GM18498 (cell line): ENCODE results near the gene CAPN5.

ENCODE experiments used
- ATAC-seq: cut with Tn5 transposase; IDR thresholded peaks from one replicate; pipeline ENCODE4 v1.9.1; 2021; ENCODE audit warnings: mild to moderate bottlenecking, moderate library complexity; ENCODE audit not compliant: unreplicated experiment

The CAPN5 gene

GRCh38 chr11:77165066-77165465 lies 98.3 kb downstream of the CAPN5 start:
- no peak for ATAC-seq

GRCh38 chr11:77166021-77166420 lies 99.2 kb downstream of the CAPN5 start:
- no peak for ATAC-seq

GRCh38 chr11:77167111-77167626 lies 100.4 kb downstream of the CAPN5 start:
- no peak for ATAC-seq

DNA sequence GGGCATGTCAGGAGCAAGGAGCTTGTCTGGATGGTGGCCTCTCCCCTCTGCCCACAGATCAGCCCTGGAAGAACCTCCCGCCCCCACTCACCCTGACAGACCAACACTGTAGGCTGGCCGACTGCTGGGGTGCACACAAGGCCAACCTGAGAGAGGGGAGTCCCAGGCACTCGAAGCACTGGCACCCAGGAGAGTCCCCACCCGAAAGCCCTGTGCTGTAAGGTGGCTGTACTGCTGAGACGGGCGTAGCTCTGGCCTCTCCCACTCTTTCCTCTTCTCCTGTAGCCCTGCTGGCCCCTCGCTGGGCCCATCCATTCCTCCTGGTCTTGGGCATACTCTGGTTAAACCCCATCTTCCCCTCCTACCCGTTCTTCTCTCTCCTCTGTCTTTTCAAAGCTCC lies 101.0 kb downstream of the CAPN5 start:
- ATAC-seq: no peak

GRCh38 chr11:77170107-77170506 lies 103.3 kb downstream of the CAPN5 start:
- no peak for ATAC-seq

DNA sequence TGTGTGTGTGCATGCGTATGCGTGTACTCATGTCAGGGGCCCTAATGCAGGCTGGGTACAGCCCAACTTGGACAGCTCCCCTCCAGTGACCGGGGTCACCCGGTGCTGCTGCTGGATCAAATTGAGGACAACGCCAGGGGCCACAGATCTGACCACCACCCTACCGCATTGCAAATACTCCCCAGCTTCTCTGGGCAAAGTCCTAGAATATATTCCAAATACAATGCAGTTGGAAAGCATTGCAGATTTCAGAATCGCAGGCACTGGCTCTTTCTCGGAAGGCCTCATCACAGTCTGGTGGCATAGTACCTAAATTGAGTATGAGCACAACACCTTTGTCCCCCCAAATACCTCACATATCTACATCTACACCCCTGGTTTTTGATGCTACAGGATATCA lies 104.5 kb downstream of the CAPN5 start:
- no peak for ATAC-seq

DNA sequence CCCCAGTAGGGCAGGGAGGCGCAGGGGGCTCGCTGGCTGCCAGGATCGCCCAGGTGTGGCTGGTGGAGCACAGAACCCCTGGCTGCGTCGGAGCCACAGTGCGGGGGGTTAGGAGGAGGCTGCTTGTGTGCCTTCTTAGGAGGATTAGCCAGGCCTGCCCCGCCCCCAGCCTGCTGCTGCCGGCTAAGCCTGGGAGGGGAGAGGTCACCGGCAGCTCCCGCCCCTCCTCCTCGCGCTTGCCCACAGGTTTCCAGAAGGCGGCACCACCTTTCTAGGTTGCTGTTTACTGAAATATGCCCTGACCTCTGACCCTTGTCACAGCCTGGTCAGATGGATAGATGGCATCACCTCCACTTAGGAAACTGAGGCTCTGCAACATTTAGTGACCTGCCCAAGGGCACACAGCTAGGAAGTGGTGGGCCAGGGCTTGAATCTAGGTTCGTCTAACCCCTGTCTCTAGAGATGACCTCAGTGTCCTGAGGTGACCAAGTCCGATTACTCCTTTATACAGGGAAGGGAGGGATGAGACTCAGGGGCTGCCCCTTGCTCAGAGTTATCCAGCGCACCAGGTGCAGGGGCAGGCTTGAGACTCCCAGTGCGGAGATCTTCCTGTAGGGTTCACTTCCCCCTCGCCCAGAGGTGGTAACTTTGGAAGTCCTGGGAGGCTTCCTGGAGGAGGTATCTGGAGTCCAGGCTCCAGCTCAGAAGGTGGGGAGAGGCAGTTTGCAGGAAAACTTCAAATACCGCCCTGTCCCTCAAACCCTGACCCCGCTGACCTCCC lies 105.3 kb downstream of the CAPN5 start:
- ATAC-seq: no peak

- ATAC-seq: no peak
Measured at GRCh38 chr11:77172666-77172982, 105.9 kb downstream of the CAPN5 start.

GRCh38 chr11:77173494-77173893 lies 106.7 kb downstream of the CAPN5 start:
- no peak for ATAC-seq

DNA sequence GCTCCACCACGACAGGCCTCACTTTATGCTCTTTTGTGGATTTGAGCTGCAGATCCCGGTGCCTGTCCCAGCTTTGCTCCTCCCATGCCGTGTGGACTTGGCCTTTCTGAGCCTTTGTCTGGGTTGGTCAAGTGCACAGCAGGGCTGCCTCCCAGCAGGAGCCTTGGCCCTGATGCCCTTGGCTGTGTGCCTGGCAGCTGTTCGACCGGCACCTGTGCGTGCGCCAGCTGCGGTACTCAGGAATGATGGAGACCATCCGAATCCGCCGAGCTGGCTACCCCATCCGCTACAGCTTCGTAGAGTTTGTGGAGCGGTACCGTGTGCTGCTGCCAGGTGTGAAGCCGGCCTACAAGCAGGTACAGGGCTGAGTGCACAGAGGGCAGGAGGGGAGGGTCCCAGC lies 107.8 kb downstream of the CAPN5 start:
- no peak for ATAC-seq

DNA sequence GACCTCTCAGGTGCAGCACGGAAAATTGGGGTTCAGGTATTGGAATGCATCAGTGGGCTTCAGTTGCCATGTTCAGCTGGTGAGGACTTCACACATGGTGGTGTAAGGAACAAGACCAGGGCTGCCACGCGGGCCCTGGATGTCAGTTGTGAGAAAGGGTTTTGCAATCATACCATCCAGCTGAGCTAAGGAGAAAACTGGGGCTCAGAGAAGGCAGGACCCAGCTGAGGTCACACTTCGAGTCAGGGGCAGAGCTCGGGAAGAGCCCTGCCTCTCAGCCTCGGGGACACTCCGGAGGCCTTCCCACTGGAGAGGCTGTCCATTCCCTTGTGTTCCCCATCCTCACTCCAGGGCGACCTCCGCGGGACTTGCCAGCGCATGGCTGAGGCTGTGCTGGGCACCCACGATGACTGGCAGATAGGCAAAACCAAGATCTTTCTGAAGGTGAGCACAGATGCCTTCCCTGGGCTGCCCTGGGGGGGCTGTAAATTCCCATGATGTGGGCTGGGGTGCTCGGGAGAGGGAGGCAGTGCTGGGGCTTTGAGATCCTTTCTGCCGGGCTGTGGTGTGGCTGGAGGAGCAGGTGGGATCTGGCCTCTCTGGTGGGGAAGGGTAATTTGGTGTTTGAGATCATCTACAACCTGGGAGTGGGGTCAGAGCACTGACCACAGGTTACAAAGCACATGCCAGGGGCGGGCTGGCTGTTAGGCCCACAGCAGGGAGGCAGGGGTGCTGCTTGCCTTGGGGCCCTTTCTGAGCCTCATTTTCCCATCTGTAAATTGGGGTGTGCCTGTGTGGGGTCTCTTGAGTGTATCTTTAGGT lies 108.5 kb downstream of the CAPN5 start:
- ATAC-seq: no peak
